Mucosa of descending colon (tissue), 3 donors: Measurements from ENCODE around the gene NFKB1. TPM values are rescaled to one million over a fixed set of nuclear protein-coding genes. Genes with fewer than 3 reads are reported as not detected.

ENCODE experiments used
- ATAC-seq: fragments of 200-7000 bp; cut with Tn5 transposase; one replicate; pipeline ENCODE4 v1.9.1; 2020; ENCODE audit warnings: mild to moderate bottlenecking, moderate library complexity
- DNase-seq, 3 donors: peaks; one replicate each; pipeline ENCODE4 v3.0.0-alpha.2; 2020
- H3K36me3 ChIP-seq: fragments of 200-600 bp; one replicate; pipeline ENCODE4 v1.8.0; 2021; ENCODE audit warnings: low read depth, mild to moderate bottlenecking
- H3K4me1 ChIP-seq: fragments of 200-600 bp; one replicate; pipeline ENCODE4 v1.8.0; 2021; ENCODE audit warnings: low read depth, mild to moderate bottlenecking
- H3K4me3 ChIP-seq: fragments of 200-600 bp; one replicate; pipeline ENCODE4 v1.8.0; 2021; ENCODE audit warnings: mild to moderate bottlenecking
- H3K9me3 ChIP-seq: fragments of 200-600 bp; one replicate; pipeline ENCODE4 v1.8.0; 2021; ENCODE audit warnings: mild to moderate bottlenecking
- CTCF ChIP-seq: fragments of 200-600 bp; IDR thresholded peaks from one replicate; pipeline ENCODE4 v1.8.0; 2022; ENCODE audit warnings: antibody characterized with exemption, mild to moderate bottlenecking
- intact Hi-C, 2 donors: fragments of 100-400 bp; cut with DNase I in 1 of 2; cut with micrococcal nuclease in 1 of 2; formaldehyde crosslinking; loops; one replicate each; pipeline versions ENCODE4 v1.11.0 to v1.11.1; 2022; cut with DNase I, micrococcal nuclease
- total RNA-seq, 3 donors: library from RNA; stranded (reverse); fragmentation: NEBNext Ultra II Directional in 2 of 3; extraction: Animal tissue kit (Norgen Biotek cat#: 25700) in 2 of 3; gene quantifications; one replicate each; pipeline versions ENCODE4 v1.2.1 to v1.2.4, GENCODE V29; 2021 to 2023
- donor health status: DM: no; HTN: no; CAD: no; lungs with moderate emphysema.
- donor health status: DM: no; HTN: no; CAD: no.
- donor health status: DM: no; HTN: yes; CAD: no.

NFKB1 gene
- total RNA-seq, 3 donors from 2014 or later, result 50.8 to 57.4 (median 53.6) TPM

- H3K4me3 ChIP-seq, result no peak overlapping the region
- no peak for ATAC-seq
- intact Hi-C loops, result no loop called here
- H3K36me3 ChIP-seq, result no peaks in the 10 kb centered on the region
- no peaks in the 10 kb centered on the region for H3K4me1 ChIP-seq
- TF ChIP-seq CTCF, result no peak
- no peak for DNase-seq
- H3K9me3 ChIP-seq, result no peaks in the 10 kb centered on the region
Observed at GRCh38 chr4:102638621-102639020, 137.5 kb downstream of the NFKB1 start.

GRCh38 chr4:102639598-102639997, 138.4 kb downstream of the NFKB1 start:
- Histone ChIP-seq H3K4me1 (no peaks in the 10 kb centered on the region), H3K4me3 (no peak overlapping the region), H3K36me3 (no peaks in the 10 kb centered on the region), H3K9me3 (no peaks in the 10 kb centered on the region)
- ATAC-seq (no peak), DNase-seq (no peak)
- no peak for TF ChIP-seq CTCF
- intact Hi-C loops, result no loop called here

GRCh38 chr4:102640669-102641068, 139.5 kb downstream of the NFKB1 start:
- no peak for ATAC-seq
- no peak overlapping the region for H3K4me3 ChIP-seq
- no peaks in the 10 kb centered on the region for H3K9me3 ChIP-seq
- TF ChIP-seq CTCF, result no peak
- intact Hi-C loops, result no loop called here
- H3K4me1 ChIP-seq, result no peaks in the 10 kb centered on the region
- no peaks in the 10 kb centered on the region for H3K36me3 ChIP-seq
- no peak for DNase-seq

GRCh38 chr4:102641793-102642192, 140.6 kb downstream of the NFKB1 start:
- Histone ChIP-seq H3K4me1 (no peaks in the 10 kb centered on the region), H3K9me3 (no peaks in the 10 kb centered on the region), H3K4me3 (no peak overlapping the region), H3K36me3 (no peaks in the 10 kb centered on the region)
- TF ChIP-seq CTCF, result no peak
- ATAC-seq, result no peak
- intact Hi-C loops, result no loop called here
- DNase-seq, result no peak

- intact Hi-C loops, result no loop called here
- no peaks in the 10 kb centered on the region for H3K4me1 ChIP-seq
Observed at GRCh38 chr4:102642631-102643298, 141.6 kb downstream of the NFKB1 start.

More at GRCh38 chr4:102642631-102643298, 141.6 kb downstream of the NFKB1 start:
- DNase-seq, result no peak
- Histone ChIP-seq H3K9me3 (no peaks in the 10 kb centered on the region), H3K36me3 (peaks cover 4% of the 10 kb centered on the region), H3K4me3 (no peak overlapping the region)
- ATAC-seq, result no peak
- TF ChIP-seq CTCF, result no peak
